Stimulated activated CD4-positive, alpha-beta T cell treated with anti-CD3 and anti-CD28 coated beads, Interleukin-2, amount 100 ng/mL, for 24 hours (primary cell): ENCODE data around the gene REC114.

Experiments
- DNase-seq, 2 donors: peaks; one replicate each; pipeline ENCODE4 v3.0.0-alpha.2; 2020

The REC114 gene

GRCh38 chr15:73607843-73608242, 164.9 kb downstream of the REC114 start:
- no peak for DNase-seq

- DNase-seq, result no peak
Measured at GRCh38 chr15:73608475-73608874, 165.5 kb downstream of the REC114 start.

- no peak for DNase-seq
Measured at GRCh38 chr15:73608941-73609340, 166.0 kb downstream of the REC114 start.
